K562 (cell line): ENCODE measurements around the gene SHROOM3. TPM values are rescaled to one million over a fixed set of nuclear protein-coding genes. Genes with fewer than 3 reads are reported as not detected.

Experiments
- ATAC-seq: fragments of 200-7000 bp; cut with Tn5 transposase; 3 replicates; pipeline ENCODE4 v1.9.1; 2020; ENCODE audit warnings: moderate library complexity
- BruUV-seq: library from RNA; stranded (reverse); fragments of 400-500 nt; replicated peaks from 2 replicates; lab custom pipeline; 2021; lab: Mats Ljungman, UMichigan
- CTCF ChIA-PET: fragments of 300-600 bp; formaldehyde crosslinking; extraction: SDS; loops from one replicate; lab custom pipeline; 2021; ENCODE audit warnings: low intra/inter-chr PET ratio; lab: Yijun Ruan, JAX
- POLR2A ChIA-PET: fragments of 300-600, 350-650 bp; sonication (Branson Sonifier 250); formaldehyde crosslinking; extraction: SDS; loops from one replicate; lab custom pipeline; 2021; ENCODE audit warnings: antibody characterized with exemption, inconsistent platforms; lab: Yijun Ruan, JAX
- DNase-seq, 4 experiments: peaks; one replicate each; pipeline versions ENCODE4 v3.0.0 to v3.0.0-alpha.2; 2011 to 2018; ENCODE audit warnings: low spot score in 3 of 4, mixed read lengths in 3 of 4; ENCODE audit errors: extremely low read depth in 1 of 4
- FAIRE-seq: peaks from 2 replicates; lab custom pipeline; 2011; peaks lifted over from hg19 to GRCh38; lab: Jason Lieb, UNC
- H2AFZ ChIP-seq: 2 replicates; pipeline ENCODE4 v1.6.0; 2011; ENCODE audit warnings: low read depth, low read length, control low read depth, inconsistent platforms
- H3K27ac ChIP-seq: fragments of 200-600 bp; 3 replicates; pipeline ENCODE4 v1.8.0; 2011; ENCODE audit warnings: low read depth, mild to moderate bottlenecking, control low read depth, inconsistent platforms, low read length, moderate library complexity, mixed read lengths; ENCODE audit errors: extremely low read depth
- H3K27me3 ChIP-seq, 2 experiments: fragments of 300-600 bp in 1 of 2; 2 replicates in 1 of 2; 3 replicates in 1 of 2; pipeline versions ENCODE4 v1.6.0 to v1.8.0; 2011; ENCODE audit warnings: inconsistent platforms in 2 of 2, low read length in 2 of 2, mild to moderate bottlenecking in 1 of 2, mixed read lengths in 1 of 2, moderate library complexity in 1 of 2; ENCODE audit not compliant: control insufficient read depth in 2 of 2, insufficient read depth in 2 of 2
- H3K36me3 ChIP-seq: fragments of 300-600 bp; 3 replicates; pipeline ENCODE4 v1.8.0; 2011; ENCODE audit warnings: mild to moderate bottlenecking, low read length, inconsistent platforms; ENCODE audit not compliant: control insufficient read depth, insufficient read depth
- H3K4me1 ChIP-seq, 2 experiments: fragments of 200-600 bp in 1 of 2; replicated peaks in 1 of 2; 2 replicates in 1 of 2; 3 replicates in 1 of 2; pipeline versions ENCODE4 v1.5.1 to v1.8.0; 2011; ENCODE audit warnings: inconsistent platforms in 2 of 2, low read length in 2 of 2, mild to moderate bottlenecking in 1 of 2, mixed read lengths in 1 of 2, moderate library complexity in 1 of 2; ENCODE audit not compliant: control insufficient read depth in 2 of 2, insufficient read depth in 2 of 2
- H3K4me2 ChIP-seq: 2 replicates; pipeline ENCODE4 v1.6.1; 2011; ENCODE audit warnings: low read length, control low read depth, inconsistent platforms, mixed read lengths; ENCODE audit not compliant: insufficient read depth
- H3K4me3 ChIP-seq: fragments of 200-600 bp; sonication (generic), shearing (Covaris generic); 2 replicates; pipeline ENCODE4 v1.5.1; 2016; ENCODE audit warnings: control low read depth, inconsistent platforms
- H3K79me2 ChIP-seq: fragments of 200-600 bp; 3 replicates; pipeline ENCODE4 v1.8.0; 2011; ENCODE audit warnings: low read length, inconsistent platforms; ENCODE audit not compliant: control insufficient read depth, insufficient read depth
- H3K9ac ChIP-seq, 2 experiments: 2 replicates each; pipeline versions ENCODE4 v1.6.0 to v1.6.1; 2011; ENCODE audit warnings: low read depth in 2 of 2, low read length in 2 of 2, control low read depth in 1 of 2, inconsistent platforms in 1 of 2, mild to moderate bottlenecking in 1 of 2, mixed read lengths in 1 of 2; ENCODE audit not compliant: insufficient read depth in 1 of 2
- H3K9me1 ChIP-seq: one replicate; pipeline ENCODE4 v1.6.0; 2011; ENCODE audit warnings: inconsistent platforms, mild to moderate bottlenecking, low read length, moderate library complexity; ENCODE audit not compliant: control insufficient read depth, insufficient read depth
- H3K9me3 ChIP-seq: replicated peaks from 2 replicates; pipeline ENCODE4 v1.5.1; 2011; ENCODE audit warnings: low read depth, low read length, inconsistent platforms; ENCODE audit not compliant: control insufficient read depth, insufficient read depth
- H4K20me1 ChIP-seq: replicated peaks from 2 replicates; pipeline ENCODE4 v1.6.1; 2011; ENCODE audit warnings: low read length, inconsistent platforms, mixed read lengths; ENCODE audit not compliant: control insufficient read depth, insufficient read depth
- ATF3 ChIP-seq, 2 experiments: fragments of 450-650 bp in 1 of 2; sonication (generic) in 1 of 2; formaldehyde crosslinking in 1 of 2; IDR thresholded peaks in 1 of 2; conservative IDR thresholded peaks in 1 of 2; 2 replicates each; pipeline versions ENCODE4 v1.6.1 to v1.8.1; 2016 to 2023; ENCODE audit warnings: mild to moderate bottlenecking in 2 of 2, moderate library complexity in 2 of 2, inconsistent platforms in 1 of 2, missing genetic modification reagents in 1 of 2
- CREB5 ChIP-seq: fragments of 250-450 bp; sonication (Bioruptor Pico); IDR thresholded peaks from 2 replicates; pipeline ENCODE4 v1.5.0; 2020; ENCODE audit warnings: mild to moderate bottlenecking
- HNRNPUL1 ChIP-seq: fragments of 200-400 bp; formaldehyde crosslinking; IDR thresholded peaks from 2 replicates; pipeline ENCODE4 v1.6.1; 2017; ENCODE audit warnings: low read length
- MIER1 ChIP-seq: fragments of 450-650 bp; IDR thresholded peaks from 2 replicates; pipeline ENCODE4 v1.6.1; 2016; ENCODE audit warnings: antibody characterized with exemption, mild to moderate bottlenecking, low read depth
- NR2C2 ChIP-seq, 2 experiments: fragments of 200-800 bp in 1 of 2; sonication (Bioruptor generic) in 1 of 2; sonication (generic) in 1 of 2; formaldehyde crosslinking in 1 of 2; IDR thresholded peaks; 2 replicates each; pipeline versions ENCODE4 v1.6.1 to v1.8.0; 2016 to 2022; ENCODE audit warnings: mild to moderate bottlenecking in 1 of 2, missing compliant biosample characterization in 1 of 2, missing genetic modification characterization in 1 of 2, missing genetic modification reagents in 1 of 2
- POLR3A ChIP-seq: IDR thresholded peaks from 2 replicates; pipeline ENCODE4 v1.6.1; 2011; ENCODE audit warnings: borderline replicate concordance, mild to moderate bottlenecking, moderate library complexity; ENCODE audit not compliant: insufficient read length, insufficient read depth; ENCODE audit errors: extremely low read depth
- SRSF9 ChIP-seq: fragments of 200-400 bp; formaldehyde crosslinking; IDR thresholded peaks from 2 replicates; pipeline ENCODE4 v1.6.1; 2017; ENCODE audit warnings: low read depth, low read length, borderline replicate concordance
- WGBS: fragments of 100-300 bp; shearing (Covaris generic); methylation state at CpG from one replicate; pipeline ENCODE4 v1.1.6; 2016; ENCODE audit warnings: low coverage, mixed read lengths; ENCODE audit not compliant: insufficient coverage; ENCODE audit errors: missing lambda C conversion rate; 5-methylcytosine and 5-hydroxymethylcytosine counted together
- in situ Hi-C: fragments of 300-500 bp; cut with MboI; formaldehyde crosslinking; loops from 4 replicates; pipeline ENCODE4 v1.15.0; 2018; ENCODE audit warnings: inconsistent platforms, mixed read lengths
- intact Hi-C: fragments of 100-400 bp; cut with micrococcal nuclease; formaldehyde crosslinking; loops from 2 replicates; pipeline ENCODE4 v1.14.2; 2022
- polyA plus RNA-seq, 8 experiments: library from polyadenylated mRNA; depleted of rRNA in 4 of 8; stranded (reverse) in 5 of 8; unstranded in 3 of 8; fragments of >200 nt; fragmentation: Nextera tagmentation in 2 of 8; fragmentation: Illumina TruSeq in 1 of 8; extraction: Ambion mirVana in 2 of 8; extraction: Trizol in 1 of 8; gene quantifications; 2 replicates each; pipeline versions ENCODE4 v1.2.1 to v1.2.3, GENCODE V29; 2011 to 2014; ENCODE audit warnings: inconsistent platforms in 1 of 8, missing spikeins in 1 of 8
- total RNA-seq, 7 experiments: library from RNA; depleted of rRNA in 6 of 7; stranded (reverse); fragments of >200 nt in 6 of 7; fragmentation: Illumina TruSeq in 2 of 7; extraction: Trizol in 2 of 7; gene quantifications; 2 replicates each; pipeline versions ENCODE4 v1.2.1 to v1.2.3, GENCODE V29; 2011 to 2021; ENCODE audit warnings: low replicate concordance in 1 of 7

The SHROOM3 gene
- total and polyA plus RNA-seq, 9 of the 15 experiments (the other 6 are each of a cell fraction or from before 2014, with no cell fraction given) = 0.01 to 0.07 TPM; not detected in 7

- TF ChIP-seq CREB5 (CRISPR knock-in tag) = no peak
- TF ChIP-seq POLR3A = no peak
- TF ChIP-seq NR2C2 (CRISPR knock-in tag; IDR thresholded peaks at IDR 0.05) = no peak
- TF ChIP-seq NR2C2 (tag; IDR thresholded peaks at IDR 0.05) = no peak
- TF ChIP-seq HNRNPUL1 = no peak
- TF ChIP-seq ATF3 (IDR thresholded peaks at IDR 0.05) = no peak
- no peak for TF ChIP-seq ATF3 (CRISPR knock-in tag; conservative IDR thresholded peaks at IDR 0.05)
- no peak for TF ChIP-seq SRSF9
These were observed 216.6 kb downstream of the SHROOM3 start (continued) for GRCh38 chr4:76651616-76652015.

GRCh38 chr4:76652389-76652788 lies 217.4 kb downstream of the SHROOM3 start:
- POLR2A ChIA-PET = no interaction called here
- CTCF ChIA-PET = no interaction called here
- in situ Hi-C loops = no loop called here
- Histone ChIP-seq H3K27me3 (no peaks in the 10 kb centered on the region; a peak in 1 of 5 replicates), H3K36me3 (no peaks in the 10 kb centered on the region), H3K4me3 (no peak overlapping the region), H2AFZ (no peak overlapping the region), H3K4me2 (no peak overlapping the region), H3K9ac (no peak overlapping the region), H3K27ac (no peak overlapping the region), H3K79me2 (no peaks in the 10 kb centered on the region), H3K4me1 (no peaks in the 10 kb centered on the region), H4K20me1 (no peaks in the 10 kb centered on the region), H3K9me1 (no peaks in the 10 kb centered on the region), H3K9me3 (no peaks in the 10 kb centered on the region)
- WGBS = 0% methylated on average over 1 of the region's 1 CpG
- BruUV-seq = no TSS peak
- no peak for FAIRE-seq
- ATAC-seq = no peak
- intact Hi-C loops = no loop called here
- TF ChIP-seq MIER1 = no peak
- DNase-seq = no peak
